GM20000 (cell line): ENCODE data around the gene AKR1E2.
"Not testable (repeated sequence)": the region's sequence is repeated elsewhere in the genome, so short reads cannot be mapped to it uniquely, and the experiment has no call there.

ENCODE experiments used
- DNase-seq: peaks from one replicate; pipeline ENCODE4 v3.0.0; 2012; ENCODE audit warnings: low spot score
- TF ChIP-seq, protein P1 (sequence below): IDR thresholded peaks from 2 replicates; pipeline ENCODE4 v1.5.1; 2012; ENCODE audit warnings: mild to moderate bottlenecking, control low read depth; ENCODE audit errors: extremely low read depth, missing control alignments

The AKR1E2 gene

DNA sequence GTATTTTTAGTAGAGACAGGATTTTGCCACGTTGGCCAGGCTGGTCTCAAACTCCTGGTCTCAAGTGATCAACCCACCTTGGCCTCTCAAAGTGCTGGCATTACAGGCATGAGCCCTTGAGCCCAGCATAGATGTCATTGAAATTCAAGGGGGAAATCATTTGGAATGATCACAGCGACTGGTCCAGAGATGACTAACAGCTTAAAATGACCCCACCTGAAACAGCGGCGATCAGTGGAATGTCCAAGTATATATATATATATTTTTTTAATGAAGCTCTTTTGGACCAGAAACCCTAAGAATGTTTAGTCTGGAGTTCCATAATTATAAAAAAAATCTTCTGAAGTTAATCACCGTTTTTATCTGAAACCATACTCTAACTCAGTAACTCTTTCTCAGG, 12.5 kb upstream of the AKR1E2 start:
- TF ChIP-seq, protein P1, sequence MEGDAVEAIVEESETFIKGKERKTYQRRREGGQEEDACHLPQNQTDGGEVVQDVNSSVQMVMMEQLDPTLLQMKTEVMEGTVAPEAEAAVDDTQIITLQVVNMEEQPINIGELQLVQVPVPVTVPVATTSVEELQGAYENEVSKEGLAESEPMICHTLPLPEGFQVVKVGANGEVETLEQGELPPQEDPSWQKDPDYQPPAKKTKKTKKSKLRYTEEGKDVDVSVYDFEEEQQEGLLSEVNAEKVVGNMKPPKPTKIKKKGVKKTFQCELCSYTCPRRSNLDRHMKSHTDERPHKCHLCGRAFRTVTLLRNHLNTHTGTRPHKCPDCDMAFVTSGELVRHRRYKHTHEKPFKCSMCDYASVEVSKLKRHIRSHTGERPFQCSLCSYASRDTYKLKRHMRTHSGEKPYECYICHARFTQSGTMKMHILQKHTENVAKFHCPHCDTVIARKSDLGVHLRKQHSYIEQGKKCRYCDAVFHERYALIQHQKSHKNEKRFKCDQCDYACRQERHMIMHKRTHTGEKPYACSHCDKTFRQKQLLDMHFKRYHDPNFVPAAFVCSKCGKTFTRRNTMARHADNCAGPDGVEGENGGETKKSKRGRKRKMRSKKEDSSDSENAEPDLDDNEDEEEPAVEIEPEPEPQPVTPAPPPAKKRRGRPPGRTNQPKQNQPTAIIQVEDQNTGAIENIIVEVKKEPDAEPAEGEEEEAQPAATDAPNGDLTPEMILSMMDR = no peak
- DNase-seq = no peak

DNA sequence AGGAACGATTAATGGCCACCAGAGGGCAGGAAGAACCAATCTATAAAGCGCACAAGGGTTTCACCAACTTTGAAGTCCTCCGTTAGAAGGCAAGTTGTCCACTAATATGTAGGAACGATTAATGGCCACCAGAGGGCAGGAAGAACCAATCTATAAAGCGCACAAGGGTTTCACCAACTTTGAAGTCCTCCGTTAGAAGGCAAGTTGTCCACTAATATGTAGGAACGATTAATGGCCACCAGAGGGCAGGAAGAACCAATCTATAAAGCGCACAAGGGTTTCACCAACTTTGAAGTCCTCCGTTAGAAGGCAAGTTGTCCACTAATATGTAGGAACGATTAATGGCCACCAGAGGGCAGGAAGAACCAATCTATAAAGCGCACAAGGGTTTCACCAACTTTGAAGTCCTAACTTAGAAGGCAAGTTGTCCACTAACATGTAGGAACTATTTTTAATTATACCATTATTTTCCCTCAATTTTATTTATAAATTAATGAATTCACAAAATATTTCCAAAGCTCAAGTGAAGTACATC, 10.3 kb upstream of the AKR1E2 start:
- not testable (repeated sequence) for DNase-seq

DNA sequence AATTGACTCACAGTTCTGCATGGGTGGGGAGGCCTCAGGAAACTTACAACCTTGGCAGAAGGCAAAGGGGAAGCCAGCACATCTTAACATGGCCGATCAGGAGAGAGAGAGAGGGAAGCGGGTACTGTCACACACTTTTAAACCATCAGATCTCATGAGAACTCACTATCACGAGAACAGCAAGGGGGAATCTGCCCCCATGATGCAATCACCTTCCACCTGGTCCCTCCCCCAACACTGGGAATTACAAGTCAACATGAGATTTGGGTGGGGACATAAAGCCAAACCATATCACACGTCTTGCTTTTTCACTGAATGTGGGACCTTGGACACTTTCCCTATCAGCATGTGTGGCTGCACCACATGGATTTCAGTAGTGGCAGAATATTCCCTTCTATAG, 9.0 kb upstream of the AKR1E2 start:
- TF ChIP-seq, protein P1 = no peak
- no peak for DNase-seq

DNA sequence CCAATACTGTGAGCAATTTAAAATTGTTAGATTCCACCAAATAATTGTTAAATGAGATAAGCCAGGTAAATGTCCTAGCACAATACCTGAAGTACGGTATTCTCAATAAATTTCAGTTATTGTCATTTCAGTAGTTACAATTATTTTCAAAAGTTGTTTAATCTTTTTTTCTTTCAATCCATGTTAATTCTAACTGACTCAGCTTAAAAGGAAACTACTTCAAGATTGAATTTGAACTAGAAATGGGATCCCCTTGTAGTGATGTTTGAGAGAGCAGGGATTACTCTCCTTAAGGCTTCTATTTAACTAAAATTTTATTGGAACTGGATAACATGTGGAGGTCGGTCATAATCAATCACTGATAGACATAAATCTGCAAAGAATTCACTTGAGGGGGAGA, 6.9 kb upstream of the AKR1E2 start:
- no peak for DNase-seq
- TF ChIP-seq, protein P1 = no peak

DNA sequence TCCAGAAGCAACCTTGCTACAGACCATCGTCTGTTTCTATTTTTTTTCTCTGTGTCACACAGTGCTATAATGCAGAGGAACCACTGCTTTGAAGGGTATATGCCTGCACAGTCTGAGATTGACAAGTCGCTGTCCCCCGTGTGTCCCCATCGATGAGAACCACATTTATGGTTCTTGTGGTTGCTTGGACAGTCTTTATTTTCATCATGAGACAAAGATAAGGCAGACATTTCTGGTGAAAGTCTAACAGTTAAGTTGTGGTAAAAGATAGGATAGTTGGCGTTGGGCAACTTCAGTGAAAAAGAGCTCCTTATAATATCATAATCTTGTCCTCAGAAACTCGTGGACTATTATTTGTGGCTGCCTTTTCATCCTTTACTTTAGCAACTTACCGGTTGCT, 6.3 kb upstream of the AKR1E2 start:
- TF ChIP-seq, protein P1 = no peak
- DNase-seq = no peak

DNA sequence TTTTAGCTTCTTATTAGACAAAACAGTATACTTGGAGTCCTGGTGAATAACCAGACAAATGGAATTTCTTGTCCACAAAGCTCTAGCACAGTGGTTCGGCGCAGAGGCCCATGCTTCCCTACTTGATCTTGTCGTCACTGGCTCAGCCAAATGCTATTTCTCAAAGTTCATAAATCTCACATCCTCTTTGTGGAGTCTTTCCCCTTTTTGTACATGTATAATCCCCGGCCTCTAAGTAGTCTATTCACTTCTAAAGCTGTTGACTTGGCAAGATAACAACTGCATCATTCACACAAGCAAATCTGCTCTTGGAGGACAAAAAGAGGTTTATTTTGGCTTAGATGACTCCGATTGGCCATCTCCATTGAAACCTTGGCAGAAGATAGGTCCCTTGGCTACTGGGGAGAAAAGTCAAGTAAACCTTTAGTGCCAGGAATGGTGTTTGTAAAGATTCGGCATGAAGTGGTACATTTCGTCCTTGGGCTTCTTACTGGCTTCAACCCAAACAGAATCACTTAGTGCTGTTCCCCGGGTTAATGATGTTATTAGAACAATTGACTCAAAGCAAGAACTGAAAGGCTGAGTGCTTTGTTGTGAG, 5.1 kb upstream of the AKR1E2 start:
- no peak for DNase-seq
- TF ChIP-seq, protein P1 = no peak

DNA sequence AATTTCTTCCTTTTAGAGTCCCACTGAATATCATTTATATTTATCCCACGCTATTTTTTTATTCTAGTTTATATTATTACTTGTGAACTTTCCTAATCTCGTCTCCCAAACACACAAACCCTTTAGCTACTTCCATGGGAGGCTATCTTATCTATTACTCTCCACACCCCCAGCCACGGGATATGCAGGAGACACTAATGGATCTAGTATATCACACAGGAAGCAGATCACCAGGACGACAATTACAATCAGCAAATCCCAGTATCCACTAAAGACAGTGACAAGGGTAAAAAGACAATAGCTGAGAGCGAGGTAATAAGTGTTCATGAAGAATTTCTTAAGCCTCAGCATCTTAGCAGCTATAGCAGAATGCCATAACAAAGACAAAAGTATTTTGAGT, 3.8 kb upstream of the AKR1E2 start:
- TF ChIP-seq, protein P1 = no peak
- DNase-seq = no peak

DNA sequence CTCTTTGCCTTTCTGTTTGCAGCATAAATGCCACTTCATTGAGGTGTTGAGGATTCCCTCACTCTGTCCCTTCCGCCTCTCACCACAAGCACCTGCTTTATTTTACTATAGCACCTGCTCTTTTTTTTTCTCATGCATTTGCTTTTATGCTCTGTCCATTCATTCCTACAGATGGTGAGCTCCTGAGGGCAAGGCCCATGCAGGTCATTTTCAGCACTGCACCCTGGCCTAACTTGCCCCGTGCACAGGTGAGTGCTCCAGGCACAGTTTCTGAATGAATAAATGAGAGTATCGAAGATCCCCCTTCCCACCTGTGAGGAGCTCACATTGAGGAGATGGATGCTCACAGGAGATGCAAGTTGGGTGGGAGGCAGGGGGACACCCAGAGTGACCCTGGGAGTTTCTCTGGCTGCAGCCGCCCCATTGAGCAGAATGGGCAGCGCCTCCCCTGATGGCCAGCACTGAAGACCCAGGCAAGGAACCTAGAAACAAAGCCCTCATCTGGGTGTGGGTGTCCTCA, 1.2 kb upstream of the AKR1E2 start:
- TF ChIP-seq, protein P1 = no peak
- no peak for DNase-seq
